Neural cell (in vitro differentiated cells): ENCODE data around the gene NRG2. TPM values are rescaled to one million over a fixed set of nuclear protein-coding genes. Genes with fewer than 3 reads are reported as not detected.

Experiments
- H2AFZ ChIP-seq: fragments of 200-600, 300-800 bp; sonication (generic), shearing (Covaris generic); 2 replicates; pipeline ENCODE4 v1.6.0; 2014; ENCODE audit warnings: low read depth, mild to moderate bottlenecking, antibody characterized with exemption, low read length, moderate library complexity
- H3F3A ChIP-seq: fragments of 200-600 bp; shearing (Covaris generic); 2 replicates; pipeline ENCODE4 v1.6.1; 2016; ENCODE audit warnings: mild to moderate bottlenecking, moderate library complexity, mixed read lengths, antibody characterized with exemption, low read length; ENCODE audit not compliant: insufficient read depth, poor library complexity, severe bottlenecking
- H3K27ac ChIP-seq: fragments of 200-600, 300-800 bp; sonication (generic), shearing (Covaris generic); 2 replicates; pipeline ENCODE4 v1.5.1; 2014; ENCODE audit warnings: mild to moderate bottlenecking, low read length, moderate library complexity
- H3K27me3 ChIP-seq: fragments of 300-800, 200-600 bp; sonication (generic), shearing (Covaris generic); 2 replicates; pipeline ENCODE4 v1.6.0; 2014; ENCODE audit warnings: mild to moderate bottlenecking, low read depth, low read length, moderate library complexity; ENCODE audit not compliant: insufficient read depth
- H3K36me3 ChIP-seq: fragments of 300-800, 200-600 bp; sonication (generic), shearing (Covaris generic); 2 replicates; pipeline ENCODE4 v1.5.1; 2014; ENCODE audit warnings: mild to moderate bottlenecking, antibody characterized with exemption, low read length, moderate library complexity; ENCODE audit not compliant: insufficient read depth
- H3K4me2 ChIP-seq: fragments of 300-800, 200-600 bp; sonication (generic), shearing (Covaris generic); 2 replicates; pipeline ENCODE4 v1.6.0; 2014; ENCODE audit warnings: mild to moderate bottlenecking, low read length
- H3K4me3 ChIP-seq: fragments of 300-800, 200-600 bp; sonication (generic), shearing (Covaris generic); 2 replicates; pipeline ENCODE4 v1.5.1; 2014; ENCODE audit warnings: mild to moderate bottlenecking, low read length, moderate library complexity
- H3K79me2 ChIP-seq: fragments of 200-600 bp; shearing (Covaris generic); replicated peaks from 2 replicates; pipeline ENCODE4 v1.6.0; 2014; ENCODE audit warnings: mild to moderate bottlenecking, low read length, moderate library complexity; ENCODE audit not compliant: insufficient read depth
- H3K9ac ChIP-seq: fragments of 300-800, 200-600 bp; sonication (generic), shearing (Covaris generic); 2 replicates; pipeline ENCODE4 v1.6.1; 2016; ENCODE audit warnings: mild to moderate bottlenecking, low read length, mixed read lengths
- H3K9me2 ChIP-seq: fragments of 200-600 bp; shearing (Covaris generic); 2 replicates; pipeline ENCODE4 v1.6.1; 2016; ENCODE audit warnings: mild to moderate bottlenecking, low read length, mixed read lengths; ENCODE audit not compliant: insufficient read depth
- H3K9me3 ChIP-seq: fragments of 200-600, 300-800 bp; sonication (generic), shearing (Covaris generic); 2 replicates; pipeline ENCODE4 v1.6.1; 2016; ENCODE audit warnings: mild to moderate bottlenecking, mixed run types, low read length, moderate library complexity, mixed read lengths
- H4K20me1 ChIP-seq: fragments of 200-600 bp; shearing (Covaris generic); 2 replicates; pipeline ENCODE4 v1.6.1; 2016; ENCODE audit warnings: mild to moderate bottlenecking, mixed run types; ENCODE audit not compliant: insufficient read depth
- EP300 ChIP-seq: fragments of 450-650 bp; conservative IDR thresholded peaks from 2 replicates; pipeline ENCODE4 v1.6.1; 2014; ENCODE audit warnings: antibody characterized with exemption, mild to moderate bottlenecking, moderate library complexity; ENCODE audit not compliant: poor library complexity, severe bottlenecking
- EZH2 ChIP-seq: fragments of 200-600, 300-800 bp; shearing (Covaris generic), sonication (generic); IDR thresholded peaks from 2 replicates; pipeline ENCODE4 v1.6.1; 2014; ENCODE audit warnings: antibody characterized with exemption, low read length, borderline replicate concordance, mild to moderate bottlenecking; ENCODE audit not compliant: insufficient read depth, poor library complexity, severe bottlenecking
- MXI1 ChIP-seq: fragments of 450-650 bp; conservative IDR thresholded peaks from 2 replicates; pipeline ENCODE4 v1.6.1; 2014; ENCODE audit warnings: antibody characterized with exemption, mild to moderate bottlenecking; ENCODE audit not compliant: poor library complexity, severe bottlenecking
- POLR2AphosphoS5 ChIP-seq: IDR thresholded peaks from 2 replicates; pipeline ENCODE4 v1.6.1; 2012
- RAD21 ChIP-seq: fragments of 450-650 bp; conservative IDR thresholded peaks from 2 replicates; pipeline ENCODE4 v1.6.1; 2014; ENCODE audit warnings: antibody characterized with exemption, mild to moderate bottlenecking, moderate library complexity
- SMC3 ChIP-seq: fragments of 450-650 bp; conservative IDR thresholded peaks from 2 replicates; pipeline ENCODE4 v1.6.1; 2014; ENCODE audit warnings: antibody characterized with exemption, mild to moderate bottlenecking, moderate library complexity; ENCODE audit not compliant: poor library complexity
- TAF1 ChIP-seq: IDR thresholded peaks from 2 replicates; pipeline ENCODE4 v1.6.1; 2012; ENCODE audit warnings: low read depth
- polyA plus RNA-seq: library from polyadenylated mRNA; depleted of rRNA; stranded (reverse); fragments of >200 nt; gene quantifications from 2 replicates; pipeline ENCODE4 v1.2.3, GENCODE V29; 2014
- TF ChIP-seq, protein P1 (sequence below): IDR thresholded peaks from 2 replicates; pipeline ENCODE4 v1.6.1; 2012; ENCODE audit warnings: borderline replicate concordance
- TF ChIP-seq, protein P2 (sequence below): fragments of 450-650 bp; IDR thresholded peaks from 2 replicates; pipeline ENCODE4 v1.5.1; 2014; ENCODE audit warnings: antibody characterized with exemption, mild to moderate bottlenecking, moderate library complexity; ENCODE audit not compliant: poor library complexity, severe bottlenecking

NRG2 gene
- polyA plus RNA-seq, 1 donor from 2014 or later, result 5.4 TPM

DNA sequence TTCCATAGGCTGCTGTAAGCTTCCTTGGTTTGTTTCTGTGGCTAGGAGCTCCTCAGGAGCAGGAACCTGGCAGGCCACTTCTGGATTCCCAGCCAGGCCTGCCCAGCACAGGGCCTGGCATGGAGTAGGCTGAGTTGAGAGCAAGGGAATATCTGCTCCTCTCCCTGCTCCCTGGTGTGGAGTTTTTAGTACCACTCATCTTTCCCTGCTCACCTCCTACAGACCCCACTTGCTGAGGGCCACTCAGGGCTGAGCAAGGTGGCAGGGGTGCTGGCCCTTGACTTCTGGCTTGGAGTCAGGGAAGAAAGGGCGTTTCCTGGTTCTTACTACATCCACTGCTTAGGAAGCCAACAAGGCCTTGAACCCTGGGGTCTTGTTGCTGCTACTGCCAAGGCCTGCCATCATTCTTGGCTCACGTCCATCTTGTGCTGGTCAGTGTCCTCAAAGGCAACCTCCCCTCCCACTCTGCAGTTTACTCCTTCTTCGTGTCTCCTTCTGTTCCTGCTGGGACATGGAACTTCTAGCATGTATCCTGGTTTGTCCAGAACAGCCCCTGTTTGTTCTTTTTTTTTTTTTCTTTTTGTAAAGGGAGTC, 192.6 kb downstream of the NRG2 start:
- no peaks in the 10 kb centered on the region for H3F3A ChIP-seq
- H3K9me3 ChIP-seq, result no peaks in the 10 kb centered on the region
- H3K9ac ChIP-seq, result no peak overlapping the region
- H2AFZ ChIP-seq, result no peak overlapping the region
- H3K4me3 ChIP-seq, result no peak overlapping the region
- H3K36me3 ChIP-seq, result no peaks in the 10 kb centered on the region
- TF ChIP-seq EZH2 (no peak), POLR2AphosphoS5 (no peak), EP300 (no peak), MXI1 (no peak), RAD21 (no peak), TAF1 (no peak), SMC3 (no peak)
- TF ChIP-seq, protein P1, sequence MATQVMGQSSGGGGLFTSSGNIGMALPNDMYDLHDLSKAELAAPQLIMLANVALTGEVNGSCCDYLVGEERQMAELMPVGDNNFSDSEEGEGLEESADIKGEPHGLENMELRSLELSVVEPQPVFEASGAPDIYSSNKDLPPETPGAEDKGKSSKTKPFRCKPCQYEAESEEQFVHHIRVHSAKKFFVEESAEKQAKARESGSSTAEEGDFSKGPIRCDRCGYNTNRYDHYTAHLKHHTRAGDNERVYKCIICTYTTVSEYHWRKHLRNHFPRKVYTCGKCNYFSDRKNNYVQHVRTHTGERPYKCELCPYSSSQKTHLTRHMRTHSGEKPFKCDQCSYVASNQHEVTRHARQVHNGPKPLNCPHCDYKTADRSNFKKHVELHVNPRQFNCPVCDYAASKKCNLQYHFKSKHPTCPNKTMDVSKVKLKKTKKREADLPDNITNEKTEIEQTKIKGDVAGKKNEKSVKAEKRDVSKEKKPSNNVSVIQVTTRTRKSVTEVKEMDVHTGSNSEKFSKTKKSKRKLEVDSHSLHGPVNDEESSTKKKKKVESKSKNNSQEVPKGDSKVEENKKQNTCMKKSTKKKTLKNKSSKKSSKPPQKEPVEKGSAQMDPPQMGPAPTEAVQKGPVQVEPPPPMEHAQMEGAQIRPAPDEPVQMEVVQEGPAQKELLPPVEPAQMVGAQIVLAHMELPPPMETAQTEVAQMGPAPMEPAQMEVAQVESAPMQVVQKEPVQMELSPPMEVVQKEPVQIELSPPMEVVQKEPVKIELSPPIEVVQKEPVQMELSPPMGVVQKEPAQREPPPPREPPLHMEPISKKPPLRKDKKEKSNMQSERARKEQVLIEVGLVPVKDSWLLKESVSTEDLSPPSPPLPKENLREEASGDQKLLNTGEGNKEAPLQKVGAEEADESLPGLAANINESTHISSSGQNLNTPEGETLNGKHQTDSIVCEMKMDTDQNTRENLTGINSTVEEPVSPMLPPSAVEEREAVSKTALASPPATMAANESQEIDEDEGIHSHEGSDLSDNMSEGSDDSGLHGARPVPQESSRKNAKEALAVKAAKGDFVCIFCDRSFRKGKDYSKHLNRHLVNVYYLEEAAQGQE, result no peak
- TF ChIP-seq, protein P2, sequence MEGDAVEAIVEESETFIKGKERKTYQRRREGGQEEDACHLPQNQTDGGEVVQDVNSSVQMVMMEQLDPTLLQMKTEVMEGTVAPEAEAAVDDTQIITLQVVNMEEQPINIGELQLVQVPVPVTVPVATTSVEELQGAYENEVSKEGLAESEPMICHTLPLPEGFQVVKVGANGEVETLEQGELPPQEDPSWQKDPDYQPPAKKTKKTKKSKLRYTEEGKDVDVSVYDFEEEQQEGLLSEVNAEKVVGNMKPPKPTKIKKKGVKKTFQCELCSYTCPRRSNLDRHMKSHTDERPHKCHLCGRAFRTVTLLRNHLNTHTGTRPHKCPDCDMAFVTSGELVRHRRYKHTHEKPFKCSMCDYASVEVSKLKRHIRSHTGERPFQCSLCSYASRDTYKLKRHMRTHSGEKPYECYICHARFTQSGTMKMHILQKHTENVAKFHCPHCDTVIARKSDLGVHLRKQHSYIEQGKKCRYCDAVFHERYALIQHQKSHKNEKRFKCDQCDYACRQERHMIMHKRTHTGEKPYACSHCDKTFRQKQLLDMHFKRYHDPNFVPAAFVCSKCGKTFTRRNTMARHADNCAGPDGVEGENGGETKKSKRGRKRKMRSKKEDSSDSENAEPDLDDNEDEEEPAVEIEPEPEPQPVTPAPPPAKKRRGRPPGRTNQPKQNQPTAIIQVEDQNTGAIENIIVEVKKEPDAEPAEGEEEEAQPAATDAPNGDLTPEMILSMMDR, result no peak
- peaks cover 21% of the 10 kb centered on the region for H3K27me3 ChIP-seq
- no peaks in the 10 kb centered on the region for H4K20me1 ChIP-seq
- H3K27ac ChIP-seq, result no peak overlapping the region
- no peaks in the 10 kb centered on the region for H3K9me2 ChIP-seq
- H3K4me2 ChIP-seq, result no peak overlapping the region
- H3K79me2 ChIP-seq, result no peaks in the 10 kb centered on the region

- Histone ChIP-seq H3K9me2 (no peaks in the 10 kb centered on the region), H4K20me1 (no peaks in the 10 kb centered on the region), H3K27ac (no peak overlapping the region), H3K4me2 (no peak overlapping the region), H3K79me2 (no peaks in the 10 kb centered on the region), H3K27me3 (peaks cover 21% of the 10 kb centered on the region), H3K9ac (no peak overlapping the region), H3K36me3 (no peaks in the 10 kb centered on the region), H3K9me3 (no peaks in the 10 kb centered on the region), H3F3A (no peaks in the 10 kb centered on the region), H2AFZ (no peak overlapping the region), H3K4me3 (no peak overlapping the region)
- TF ChIP-seq SMC3, result no peak
- TF ChIP-seq EZH2, result no peak
- TF ChIP-seq, protein P2, result no peak
- TF ChIP-seq, protein P1, result no peak
- no peak for TF ChIP-seq TAF1
- TF ChIP-seq POLR2AphosphoS5, result no peak
- no peak for TF ChIP-seq EP300
- no peak for TF ChIP-seq RAD21
- no peak for TF ChIP-seq MXI1
These were observed 193.2 kb downstream of the NRG2 start for GRCh38 chr5:139849942-139850341.
